Activated CD4-positive, alpha-beta T cell treated with anti-CD3 and anti-CD28 coated beads, Interleukin-2, amount 50 U/mL, for 48 hours (primary cell): ENCODE measurements around the gene COL8A2.

Experiments used
- DNase-seq, 2 experiments: peaks; one replicate each; pipeline ENCODE4 v3.0.0-alpha.2; 2020

COL8A2 gene

GRCh38 chr1:36135330-36135667, 10.3 kb upstream of the COL8A2 start:
- no peak for DNase-seq

- peak; percentile 39 to 58 for DNase-seq
Measured at GRCh38 chr1:36134505-36135329, 9.7 kb upstream of the COL8A2 start.

- no peak for DNase-seq
Measured at GRCh38 chr1:36134031-36134430, 9.0 kb upstream of the COL8A2 start.

- no peak for DNase-seq
Measured at GRCh38 chr1:36133484-36133883, 8.5 kb upstream of the COL8A2 start.

GRCh38 chr1:36132029-36132428, 7.0 kb upstream of the COL8A2 start:
- no peak for DNase-seq

- no peak for DNase-seq
Measured at GRCh38 chr1:36128905-36129206, 3.8 kb upstream of the COL8A2 start.

GRCh38 chr1:36128126-36128904, 3.3 kb upstream of the COL8A2 start:
- DNase-seq: no peak

- no peak for DNase-seq
Measured at GRCh38 chr1:36126797-36127500, 1.9 kb upstream of the COL8A2 start.

- no peak for DNase-seq
Measured at GRCh38 chr1:36126005-36126716, 1.1 kb upstream of the COL8A2 start.

- no peak for DNase-seq
Measured at GRCh38 chr1:36124404-36125128, 456 bp downstream of the COL8A2 start.

GRCh38 chr1:36123356-36123755, 1.7 kb downstream of the COL8A2 start:
- DNase-seq: peak in 1 of 2 experiments; percentile 16

- DNase-seq: no peak
Measured at GRCh38 chr1:36122062-36123030, 2.7 kb downstream of the COL8A2 start.

- DNase-seq: no peak
Measured at GRCh38 chr1:36119456-36119855, 5.6 kb downstream of the COL8A2 start.

- DNase-seq: no peak
Measured at GRCh38 chr1:36118447-36119204, 6.4 kb downstream of the COL8A2 start.

- no peak for DNase-seq
Measured at GRCh38 chr1:36116901-36117300, 8.1 kb downstream of the COL8A2 start.

GRCh38 chr1:36115931-36116330, 9.1 kb downstream of the COL8A2 start:
- no peak for DNase-seq

GRCh38 chr1:36115200-36115669, 9.8 kb downstream of the COL8A2 start:
- DNase-seq: no peak

GRCh38 chr1:36114371-36114770, 10.7 kb downstream of the COL8A2 start:
- DNase-seq: no peak

GRCh38 chr1:36112823-36113222, 12.2 kb downstream of the COL8A2 start:
- no peak for DNase-seq

- no peak for DNase-seq
Measured at GRCh38 chr1:36111151-36111550, 13.9 kb downstream of the COL8A2 start.
